HepG2 (cell line): ENCODE measurements around the gene KNL1. TPM values are rescaled to one million over a fixed set of nuclear protein-coding genes. Genes with fewer than 3 reads are reported as not detected.

ENCODE experiments used
- FOXO1 ChIP-seq: sonication (generic); formaldehyde crosslinking; IDR thresholded peaks from 2 replicates; pipeline ENCODE4 v1.4.0; 2020; ENCODE audit warnings: missing genetic modification reagents
- GTF3A ChIP-seq: sonication (generic); formaldehyde crosslinking; conservative IDR thresholded peaks from 2 replicates; pipeline ENCODE4 v1.4.0; 2020; ENCODE audit warnings: mild to moderate bottlenecking, missing genetic modification reagents
- HES4 ChIP-seq: sonication (generic); formaldehyde crosslinking; IDR thresholded peaks from 2 replicates; pipeline ENCODE4 v1.9.0; 2021; ENCODE audit warnings: mild to moderate bottlenecking, missing genetic modification reagents, borderline replicate concordance
- KDM2A ChIP-seq: sonication (generic); formaldehyde crosslinking; IDR thresholded peaks from 2 replicates; pipeline ENCODE4 v1.4.0; 2020; ENCODE audit warnings: low read depth, missing genetic modification reagents, borderline replicate concordance
- MEIS1 ChIP-seq: sonication (generic); formaldehyde crosslinking; IDR thresholded peaks from 2 replicates; pipeline ENCODE4 v1.9.0; 2021; ENCODE audit warnings: mild to moderate bottlenecking, missing genetic modification reagents, moderate library complexity, borderline replicate concordance
- NCOA1 ChIP-seq: sonication (generic); formaldehyde crosslinking; IDR thresholded peaks from 2 replicates; pipeline ENCODE4 v1.9.0; 2021; ENCODE audit warnings: missing genetic modification reagents
- NR2C2 ChIP-seq: sonication (generic); formaldehyde crosslinking; IDR thresholded peaks from 2 replicates; pipeline ENCODE4 v1.4.0; 2020; ENCODE audit warnings: missing genetic modification reagents, mild to moderate bottlenecking, moderate library complexity, borderline replicate concordance
- PCBP2 ChIP-seq: fragments of 200-400 bp; formaldehyde crosslinking; optimal IDR thresholded peaks from 2 replicates; pipeline ENCODE3; 2018; ENCODE audit warnings: low read length, low read depth; ENCODE audit not compliant: poor library complexity, severe bottlenecking
- RNF2 ChIP-seq: fragments of 450-650 bp; conservative IDR thresholded peaks from 2 replicates; pipeline ENCODE4 v1.6.1; 2016; ENCODE audit warnings: low read depth
- SMAD9 ChIP-seq: sonication (generic); formaldehyde crosslinking; IDR thresholded peaks from 2 replicates; pipeline ENCODE4 v1.5.1; 2020; ENCODE audit warnings: mild to moderate bottlenecking, missing genetic modification reagents
- SMC3 ChIP-seq: IDR thresholded peaks from 2 replicates; pipeline ENCODE4 v1.6.1; 2011; ENCODE audit warnings: low read length, improper control_type of control experiment
- ZBTB3 ChIP-seq: sonication (generic); formaldehyde crosslinking; IDR thresholded peaks from 2 replicates; pipeline ENCODE4 v1.4.0; 2020; ENCODE audit warnings: low read depth, mild to moderate bottlenecking, moderate library complexity, missing genetic modification reagents, borderline replicate concordance
- ZBTB7A ChIP-seq: sonication (generic); formaldehyde crosslinking; IDR thresholded peaks from 2 replicates; pipeline ENCODE4 v1.8.0; 2022; ENCODE audit warnings: mild to moderate bottlenecking, missing genetic modification reagents
- ZFP1 ChIP-seq: IDR thresholded peaks from 2 replicates; pipeline ENCODE4 v1.6.1; 2016
- ZFP36L2 ChIP-seq: sonication (generic); formaldehyde crosslinking; IDR thresholded peaks from 2 replicates; pipeline ENCODE4 v1.4.0; 2020; ENCODE audit warnings: missing genetic modification reagents
- ZKSCAN8 ChIP-seq: IDR thresholded peaks from 2 replicates; pipeline ENCODE4 v1.6.1; 2016; ENCODE audit warnings: borderline replicate concordance, missing genetic modification reagents, missing compliant biosample characterization
- ZNF232 ChIP-seq: sonication (generic); formaldehyde crosslinking; IDR thresholded peaks from 2 replicates; pipeline ENCODE4 v1.4.0; 2020; ENCODE audit warnings: missing genetic modification reagents, borderline replicate concordance
- ZNF253 ChIP-seq: sonication (generic); formaldehyde crosslinking; IDR thresholded peaks from 2 replicates; pipeline ENCODE4 v1.8.0; 2022; ENCODE audit warnings: mild to moderate bottlenecking, missing genetic modification reagents, borderline replicate concordance
- ZNF766 ChIP-seq: sonication (generic); formaldehyde crosslinking; IDR thresholded peaks from 2 replicates; pipeline ENCODE4 v1.5.0; 2020; ENCODE audit warnings: missing genetic modification reagents, borderline replicate concordance
- polyA plus RNA-seq, 8 experiments: library from polyadenylated mRNA; depleted of rRNA in 3 of 8; stranded (reverse) in 7 of 8; unstranded in 1 of 8; fragments of >200 nt; fragmentation: Illumina TruSeq in 4 of 8; extraction: Trizol in 4 of 8; gene quantifications; 2 replicates each; pipeline versions ENCODE4 v1.2.1 to v1.2.3, GENCODE V29; 2011 to 2016; ENCODE audit warnings: low read depth in 4 of 8, missing spikeins in 1 of 8, mixed read lengths in 1 of 8; ENCODE audit not compliant: insufficient read depth in 1 of 8
- total RNA-seq, 5 experiments: library from RNA; depleted of rRNA; stranded (reverse); fragments of >200 nt; fragmentation: Illumina TruSeq; extraction: Trizol; gene quantifications; 2 replicates each; pipeline ENCODE4 v1.2.3, GENCODE V29; 2016; ENCODE audit warnings: low read depth in 1 of 5
- TF ChIP-seq, protein P1 (sequence below): sonication (generic); formaldehyde crosslinking; IDR thresholded peaks from 2 replicates; pipeline ENCODE4 v1.4.0; 2020; ENCODE audit warnings: missing genetic modification reagents
- TF ChIP-seq, protein P2 (sequence below): sonication (generic); formaldehyde crosslinking; IDR thresholded peaks from 2 replicates; pipeline ENCODE4 v1.8.1; 2023; ENCODE audit warnings: mild to moderate bottlenecking, missing genetic modification reagents, borderline replicate concordance
- TF ChIP-seq, protein P3 (sequence below): sonication (generic); formaldehyde crosslinking; IDR thresholded peaks from 2 replicates; pipeline ENCODE4 v1.4.0; 2020; ENCODE audit warnings: missing genetic modification reagents
- TF ChIP-seq, protein P4 (sequence below): sonication (generic); formaldehyde crosslinking; IDR thresholded peaks from 2 replicates; pipeline ENCODE4 v1.4.0; 2020; ENCODE audit warnings: missing genetic modification reagents, mild to moderate bottlenecking, borderline replicate concordance

Gene KNL1
- total and polyA plus RNA-seq, 2 of the 13 experiments (the other 11 are each of a cell fraction or from before 2014, with no cell fraction given) = 8.0 to 21.4 TPM

DNA sequence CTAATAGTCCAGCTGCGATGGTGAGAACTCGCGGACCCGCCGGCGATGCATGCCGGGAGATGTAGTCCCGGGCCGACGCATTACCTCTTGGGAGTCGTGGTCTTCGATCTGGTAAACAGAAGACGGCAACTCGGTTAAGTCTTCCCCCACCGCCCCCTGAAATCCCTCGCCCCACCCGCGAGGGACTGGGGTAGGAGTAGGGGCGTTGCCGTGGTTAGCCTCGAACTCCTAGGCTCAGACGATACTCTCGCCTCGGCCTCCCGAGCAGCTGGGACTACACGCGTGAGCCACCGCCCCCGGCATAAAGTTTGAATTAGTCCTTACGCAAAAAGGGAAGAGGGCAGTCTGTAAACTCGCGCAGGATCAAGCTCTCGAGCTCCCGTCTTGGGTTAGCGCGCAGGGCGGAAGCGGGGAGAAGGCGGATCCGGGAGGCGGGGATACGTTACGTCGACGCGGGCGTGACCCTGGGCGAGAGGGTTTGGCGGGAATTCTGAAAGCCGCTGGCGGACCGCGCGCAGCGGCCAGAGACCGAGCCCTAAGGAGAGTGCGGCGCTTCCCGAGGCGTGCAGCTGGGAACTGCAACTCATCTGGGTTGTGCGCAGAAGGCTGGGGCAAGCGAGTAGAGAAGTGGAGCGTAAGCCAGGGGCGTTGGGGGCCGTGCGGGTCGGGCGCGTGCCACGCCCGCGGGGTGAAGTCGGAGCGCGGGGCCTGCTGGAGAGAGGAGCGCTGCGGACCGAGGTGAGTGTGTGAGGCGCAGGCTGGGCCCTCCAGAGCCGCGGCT, 100.8 kb downstream of the KNL1 start, which contains the start of gene RAD51 (continued):
- TF ChIP-seq ZFP1 (CRISPR knock-in tag) (no peak), NR2C2 (peak; percentile 98), MEIS1 (CRISPR knock-in tag) (0 out of 2 replicates have a peak, but pooled peaks have one; percentile 82), KDM2A (peak; percentile 90), ZBTB3 (CRISPR knock-in tag) (peak; percentile 44; the same call in 1 of the 2 replicates), ZKSCAN8 (no peak), ZNF253 (CRISPR knock-in tag) (no peak), NCOA1 (0 out of 2 replicates have a peak, but pooled peaks have one; percentile 27), RNF2 (no peak), ZNF766 (CRISPR knock-in tag) (peak; percentile 17; the same call in 1 of the 2 replicates), ZNF232 (CRISPR knock-in tag) (peak; percentile 29; the same call in 1 of the 2 replicates), HES4 (CRISPR knock-in tag) (no peak), ZBTB7A (CRISPR knock-in tag) (peak; percentile 39; the same call in 1 of the 2 replicates), SMC3 (no peak), GTF3A (CRISPR knock-in tag) (no peak), ZFP36L2 (CRISPR knock-in tag) (no peak; the same call in 1 of the 2 replicates), FOXO1 (CRISPR knock-in tag) (no peak), SMAD9 (CRISPR knock-in tag) (0 out of 2 replicates have a peak, but pooled peaks have one; percentile 54), PCBP2 (no peak)
- TF ChIP-seq, protein P1, sequence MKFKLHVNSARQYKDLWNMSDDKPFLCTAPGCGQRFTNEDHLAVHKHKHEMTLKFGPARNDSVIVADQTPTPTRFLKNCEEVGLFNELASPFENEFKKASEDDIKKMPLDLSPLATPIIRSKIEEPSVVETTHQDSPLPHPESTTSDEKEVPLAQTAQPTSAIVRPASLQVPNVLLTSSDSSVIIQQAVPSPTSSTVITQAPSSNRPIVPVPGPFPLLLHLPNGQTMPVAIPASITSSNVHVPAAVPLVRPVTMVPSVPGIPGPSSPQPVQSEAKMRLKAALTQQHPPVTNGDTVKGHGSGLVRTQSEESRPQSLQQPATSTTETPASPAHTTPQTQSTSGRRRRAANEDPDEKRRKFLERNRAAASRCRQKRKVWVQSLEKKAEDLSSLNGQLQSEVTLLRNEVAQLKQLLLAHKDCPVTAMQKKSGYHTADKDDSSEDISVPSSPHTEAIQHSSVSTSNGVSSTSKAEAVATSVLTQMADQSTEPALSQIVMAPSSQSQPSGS (CRISPR knock-in tag) = peak; percentile 33; the same call in 1 of the 2 replicates
- TF ChIP-seq, protein P2, sequence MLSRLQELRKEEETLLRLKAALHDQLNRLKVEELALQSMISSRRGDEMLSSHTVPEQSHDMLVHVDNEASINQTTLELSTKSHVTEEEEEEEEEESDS = 0 out of 2 replicates have a peak, but pooled peaks have one; percentile 76
- TF ChIP-seq, protein P3, sequence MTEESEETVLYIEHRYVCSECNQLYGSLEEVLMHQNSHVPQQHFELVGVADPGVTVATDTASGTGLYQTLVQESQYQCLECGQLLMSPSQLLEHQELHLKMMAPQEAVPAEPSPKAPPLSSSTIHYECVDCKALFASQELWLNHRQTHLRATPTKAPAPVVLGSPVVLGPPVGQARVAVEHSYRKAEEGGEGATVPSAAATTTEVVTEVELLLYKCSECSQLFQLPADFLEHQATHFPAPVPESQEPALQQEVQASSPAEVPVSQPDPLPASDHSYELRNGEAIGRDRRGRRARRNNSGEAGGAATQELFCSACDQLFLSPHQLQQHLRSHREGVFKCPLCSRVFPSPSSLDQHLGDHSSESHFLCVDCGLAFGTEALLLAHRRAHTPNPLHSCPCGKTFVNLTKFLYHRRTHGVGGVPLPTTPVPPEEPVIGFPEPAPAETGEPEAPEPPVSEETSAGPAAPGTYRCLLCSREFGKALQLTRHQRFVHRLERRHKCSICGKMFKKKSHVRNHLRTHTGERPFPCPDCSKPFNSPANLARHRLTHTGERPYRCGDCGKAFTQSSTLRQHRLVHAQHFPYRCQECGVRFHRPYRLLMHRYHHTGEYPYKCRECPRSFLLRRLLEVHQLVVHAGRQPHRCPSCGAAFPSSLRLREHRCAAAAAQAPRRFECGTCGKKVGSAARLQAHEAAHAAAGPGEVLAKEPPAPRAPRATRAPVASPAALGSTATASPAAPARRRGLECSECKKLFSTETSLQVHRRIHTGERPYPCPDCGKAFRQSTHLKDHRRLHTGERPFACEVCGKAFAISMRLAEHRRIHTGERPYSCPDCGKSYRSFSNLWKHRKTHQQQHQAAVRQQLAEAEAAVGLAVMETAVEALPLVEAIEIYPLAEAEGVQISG = peak; percentile 76
- TF ChIP-seq, protein P4, sequence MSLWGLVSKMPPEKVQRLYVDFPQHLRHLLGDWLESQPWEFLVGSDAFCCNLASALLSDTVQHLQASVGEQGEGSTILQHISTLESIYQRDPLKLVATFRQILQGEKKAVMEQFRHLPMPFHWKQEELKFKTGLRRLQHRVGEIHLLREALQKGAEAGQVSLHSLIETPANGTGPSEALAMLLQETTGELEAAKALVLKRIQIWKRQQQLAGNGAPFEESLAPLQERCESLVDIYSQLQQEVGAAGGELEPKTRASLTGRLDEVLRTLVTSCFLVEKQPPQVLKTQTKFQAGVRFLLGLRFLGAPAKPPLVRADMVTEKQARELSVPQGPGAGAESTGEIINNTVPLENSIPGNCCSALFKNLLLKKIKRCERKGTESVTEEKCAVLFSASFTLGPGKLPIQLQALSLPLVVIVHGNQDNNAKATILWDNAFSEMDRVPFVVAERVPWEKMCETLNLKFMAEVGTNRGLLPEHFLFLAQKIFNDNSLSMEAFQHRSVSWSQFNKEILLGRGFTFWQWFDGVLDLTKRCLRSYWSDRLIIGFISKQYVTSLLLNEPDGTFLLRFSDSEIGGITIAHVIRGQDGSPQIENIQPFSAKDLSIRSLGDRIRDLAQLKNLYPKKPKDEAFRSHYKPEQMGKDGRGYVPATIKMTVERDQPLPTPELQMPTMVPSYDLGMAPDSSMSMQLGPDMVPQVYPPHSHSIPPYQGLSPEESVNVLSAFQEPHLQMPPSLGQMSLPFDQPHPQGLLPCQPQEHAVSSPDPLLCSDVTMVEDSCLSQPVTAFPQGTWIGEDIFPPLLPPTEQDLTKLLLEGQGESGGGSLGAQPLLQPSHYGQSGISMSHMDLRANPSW (CRISPR knock-in tag) = no peak
